OCI-LY3 (cell line): Measurements from ENCODE around the gene DOP1A.

Source experiments
- H2AFZ ChIP-seq: fragments of 200-600, 300-600 bp; shearing (Covaris generic); 2 replicates; pipeline ENCODE4 v1.6.0; 2014; ENCODE audit warnings: antibody characterized with exemption, low read depth, low read length
- H3K27ac ChIP-seq: fragments of 200-600, 300-600 bp; sonication (generic); 2 replicates; pipeline ENCODE4 v1.5.1; 2014; ENCODE audit warnings: mild to moderate bottlenecking, low read length, moderate library complexity, mixed read lengths
- H3K27me3 ChIP-seq: fragments of 200-600, 300-600 bp; sonication (generic); 2 replicates; pipeline ENCODE4 v1.6.1; 2014; ENCODE audit warnings: low read depth, low read length, mixed read lengths
- H3K36me3 ChIP-seq: fragments of 200-600, 300-600 bp; sonication (generic); replicated peaks from 2 replicates; pipeline ENCODE3; 2014; ENCODE audit warnings: low read depth, low read length, mixed read lengths
- H3K4me1 ChIP-seq: fragments of 300-600, 200-600 bp; sonication (generic); 2 replicates; pipeline ENCODE4 v1.6.1; 2014; ENCODE audit warnings: low read length, mixed read lengths
- H3K4me2 ChIP-seq: fragments of 200-600, 300-600 bp; sonication (generic); 2 replicates; pipeline ENCODE4 v1.6.1; 2014; ENCODE audit warnings: low read length, mixed read lengths
- H3K4me3 ChIP-seq: fragments of 300-600, 200-600 bp; sonication (generic); 2 replicates; pipeline ENCODE4 v1.5.1; 2014; ENCODE audit warnings: antibody characterized with exemption, mild to moderate bottlenecking, low read length, moderate library complexity
- H3K79me2 ChIP-seq: fragments of 300-600, 200-600 bp; shearing (Covaris generic); 2 replicates; pipeline ENCODE4 v1.6.1; 2014; ENCODE audit warnings: mild to moderate bottlenecking, low read length, mixed read lengths
- H3K9ac ChIP-seq: fragments of 300-600, 200-600 bp; shearing (Covaris generic); 2 replicates; pipeline ENCODE4 v1.6.0; 2014; ENCODE audit warnings: mild to moderate bottlenecking, low read length, moderate library complexity
- H3K9me3 ChIP-seq: fragments of 200-600, 300-600 bp; shearing (Covaris generic); 2 replicates; pipeline ENCODE4 v1.6.1; 2014; ENCODE audit warnings: low read length, mixed read lengths; ENCODE audit not compliant: insufficient read depth
- H4K20me1 ChIP-seq: fragments of 200-600, 300-600 bp; sonication (generic); 2 replicates; pipeline ENCODE4 v1.6.1; 2016; ENCODE audit warnings: low read length, mixed read lengths; ENCODE audit not compliant: insufficient read depth
- EZH2phosphoT487 ChIP-seq: fragments of 200-600 bp; shearing (Covaris generic); IDR thresholded peaks from 2 replicates; pipeline ENCODE4 v1.6.1; 2018; ENCODE audit warnings: antibody characterized with exemption, mixed run types, low read depth
- TF ChIP-seq, protein P1 (sequence below): fragments of 200-600, 300-600 bp; sonication (generic); IDR thresholded peaks from 2 replicates; pipeline ENCODE4 v1.5.1; 2014; ENCODE audit warnings: antibody characterized with exemption, low read length, low read depth

DOP1A gene

DNA sequence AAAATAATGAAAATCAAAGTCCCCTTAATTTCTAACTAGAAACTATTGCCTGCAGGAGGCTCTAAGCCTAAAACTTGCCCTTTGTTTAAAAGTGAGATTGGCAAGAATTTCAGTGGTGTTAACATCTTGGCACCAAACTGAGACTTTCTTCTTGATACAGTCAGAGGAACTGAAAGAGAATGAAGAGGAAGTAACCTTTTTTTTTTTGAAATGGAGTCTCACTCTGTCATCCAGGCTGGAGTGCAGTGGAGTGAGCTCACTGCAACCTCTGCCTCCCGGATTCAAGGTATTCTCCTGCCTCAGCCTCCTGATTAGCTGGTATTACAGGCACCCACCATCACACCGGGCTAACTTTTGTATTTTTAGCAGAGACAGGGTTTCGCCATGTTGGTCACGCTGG is 3.6 kb downstream of the DOP1A start:
- TF ChIP-seq EZH2phosphoT487, result no peak
- TF ChIP-seq, protein P1, sequence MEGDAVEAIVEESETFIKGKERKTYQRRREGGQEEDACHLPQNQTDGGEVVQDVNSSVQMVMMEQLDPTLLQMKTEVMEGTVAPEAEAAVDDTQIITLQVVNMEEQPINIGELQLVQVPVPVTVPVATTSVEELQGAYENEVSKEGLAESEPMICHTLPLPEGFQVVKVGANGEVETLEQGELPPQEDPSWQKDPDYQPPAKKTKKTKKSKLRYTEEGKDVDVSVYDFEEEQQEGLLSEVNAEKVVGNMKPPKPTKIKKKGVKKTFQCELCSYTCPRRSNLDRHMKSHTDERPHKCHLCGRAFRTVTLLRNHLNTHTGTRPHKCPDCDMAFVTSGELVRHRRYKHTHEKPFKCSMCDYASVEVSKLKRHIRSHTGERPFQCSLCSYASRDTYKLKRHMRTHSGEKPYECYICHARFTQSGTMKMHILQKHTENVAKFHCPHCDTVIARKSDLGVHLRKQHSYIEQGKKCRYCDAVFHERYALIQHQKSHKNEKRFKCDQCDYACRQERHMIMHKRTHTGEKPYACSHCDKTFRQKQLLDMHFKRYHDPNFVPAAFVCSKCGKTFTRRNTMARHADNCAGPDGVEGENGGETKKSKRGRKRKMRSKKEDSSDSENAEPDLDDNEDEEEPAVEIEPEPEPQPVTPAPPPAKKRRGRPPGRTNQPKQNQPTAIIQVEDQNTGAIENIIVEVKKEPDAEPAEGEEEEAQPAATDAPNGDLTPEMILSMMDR, result peak; percentile 24; the same call in 1 of the 2 replicates
- H2AFZ ChIP-seq, result peak overlapping the region; percentile 13; the same call in 1 of the 2 replicates
- H3K9me3 ChIP-seq, result no peaks in the 10 kb centered on the region
- H3K27me3 ChIP-seq, result no peaks in the 10 kb centered on the region
- peaks cover 9% of the 10 kb centered on the region for H3K36me3 ChIP-seq
- no peaks in the 10 kb centered on the region for H4K20me1 ChIP-seq
- peak overlapping the region; percentile 87 for H3K27ac ChIP-seq
- peak overlapping the region; percentile 69 for H3K9ac ChIP-seq
- H3K4me1 ChIP-seq, result peaks cover 41% of the 10 kb centered on the region
- H3K79me2 ChIP-seq, result peaks cover 71% of the 10 kb centered on the region
- peak overlapping the region; percentile 88 for H3K4me2 ChIP-seq
- peak overlapping the region; percentile 69 for H3K4me3 ChIP-seq

DNA sequence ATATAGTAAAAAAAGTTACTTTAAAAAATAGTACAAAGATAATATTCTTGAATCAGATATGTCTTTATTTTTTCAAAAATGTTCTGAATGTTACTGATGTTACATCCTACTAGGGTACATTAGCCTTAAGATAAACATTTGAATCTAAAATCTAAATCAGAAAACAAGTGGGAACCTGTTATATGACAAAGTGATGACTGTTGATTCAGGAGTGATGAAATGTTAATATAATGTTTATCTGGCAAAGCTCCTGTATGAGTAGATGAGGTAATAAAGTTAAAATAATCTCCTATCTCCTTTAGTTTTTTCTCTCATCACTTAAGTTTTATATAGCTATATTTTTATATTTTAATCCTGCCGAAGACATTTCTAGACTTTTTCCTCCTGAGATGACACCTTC is 4.2 kb downstream of the DOP1A start:
- Histone ChIP-seq H3K27ac (no peak overlapping the region; the same call in 1 of the 2 replicates), H3K79me2 (peaks cover 71% of the 10 kb centered on the region), H3K9ac (peak overlapping the region; percentile 69; the same call in 1 of the 2 replicates), H3K36me3 (peaks cover 13% of the 10 kb centered on the region), H4K20me1 (no peaks in the 10 kb centered on the region), H3K9me3 (no peaks in the 10 kb centered on the region), H3K4me1 (peaks cover 34% of the 10 kb centered on the region), H3K27me3 (no peaks in the 10 kb centered on the region), H3K4me2 (peak overlapping the region; percentile 88; the same call in 1 of the 2 replicates), H2AFZ (no peak overlapping the region), H3K4me3 (peak overlapping the region; percentile 69)
- TF ChIP-seq, protein P1, result no peak
- TF ChIP-seq EZH2phosphoT487, result no peak

DNA sequence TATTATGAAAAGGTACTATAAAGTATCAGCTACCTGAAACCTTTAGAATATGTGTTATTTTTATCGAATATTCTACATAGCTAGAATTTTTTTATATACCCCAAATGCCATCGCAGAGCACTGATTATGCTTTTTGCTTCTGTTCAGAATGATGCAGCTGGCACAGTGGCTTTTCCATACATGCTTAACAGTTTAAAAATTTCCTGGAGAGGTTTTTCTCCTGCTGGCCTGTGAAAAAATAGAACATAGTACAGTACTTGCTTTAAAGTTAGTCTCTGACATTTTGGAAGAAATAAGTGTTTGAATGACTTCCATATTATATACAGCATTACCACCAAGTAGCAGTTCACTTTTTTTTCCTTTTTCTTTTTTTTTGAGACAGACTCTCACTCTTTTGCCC is 5.3 kb downstream of the DOP1A start:
- Histone ChIP-seq H3K27ac (no peak overlapping the region), H3K9ac (no peak overlapping the region), H2AFZ (no peak overlapping the region), H3K79me2 (peaks cover 72% of the 10 kb centered on the region), H3K4me2 (no peak overlapping the region), H3K4me3 (no peak overlapping the region), H4K20me1 (no peaks in the 10 kb centered on the region), H3K27me3 (no peaks in the 10 kb centered on the region), H3K9me3 (no peaks in the 10 kb centered on the region), H3K36me3 (peaks cover 16% of the 10 kb centered on the region), H3K4me1 (peaks cover 29% of the 10 kb centered on the region)
- TF ChIP-seq, protein P1, result no peak
- no peak for TF ChIP-seq EZH2phosphoT487

DNA sequence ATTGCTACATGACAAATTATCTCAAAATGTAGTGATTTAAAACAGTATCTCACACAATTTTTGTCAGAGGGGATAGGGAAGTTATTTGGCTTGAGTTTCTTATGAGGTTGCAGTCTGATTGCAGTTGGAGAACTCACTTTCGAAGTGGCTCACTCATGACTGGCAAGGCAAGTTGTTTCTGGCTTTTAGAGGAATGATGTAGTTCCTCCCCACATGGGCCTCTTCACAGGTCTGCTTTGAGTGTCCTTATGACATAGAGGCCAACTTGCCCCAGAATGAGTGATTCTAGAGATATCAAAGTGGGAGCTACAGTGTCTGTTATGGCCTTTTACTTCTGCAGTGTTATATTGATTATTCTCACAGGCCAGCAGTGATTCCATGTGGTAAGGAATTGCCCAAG is 6.1 kb downstream of the DOP1A start:
- Histone ChIP-seq H2AFZ (no peak overlapping the region), H3K27me3 (no peaks in the 10 kb centered on the region), H3K27ac (no peak overlapping the region), H3K4me2 (no peak overlapping the region), H3K4me3 (no peak overlapping the region), H3K36me3 (peaks cover 16% of the 10 kb centered on the region), H3K4me1 (peaks cover 29% of the 10 kb centered on the region), H3K9me3 (no peaks in the 10 kb centered on the region), H3K9ac (no peak overlapping the region), H3K79me2 (peaks cover 71% of the 10 kb centered on the region), H4K20me1 (peaks cover 6% of the 10 kb centered on the region; the same call in 1 of the 2 replicates)
- TF ChIP-seq, protein P1, result no peak
- TF ChIP-seq EZH2phosphoT487, result no peak
